HG02798 (cell line): ENCODE measurements around the gene ATXN7.
A peak's percentile ranks its signal among the peaks of the same experiment; 100 is the strongest.

Source experiments
- ATAC-seq: cut with Tn5 transposase; IDR thresholded peaks from one replicate; pipeline ENCODE4 v1.9.1; 2021; ENCODE audit warnings: mild to moderate bottlenecking; ENCODE audit not compliant: unreplicated experiment, poor library complexity

The ATXN7 gene

GRCh38 chr3:63863150-63864007 is at the start of gene ATXN7, which contains the start of gene THOC7:
Gene ATXN7 (plus strand): TSS chr3:63863867. CDS start chr3:63912599, 48,732 bp downstream.
Gene THOC7 (minus strand): TSS chr3:63863805. CDS start chr3:63863790, 15 bp downstream.
- ATAC-seq = peak; percentile 79

- no peak for ATAC-seq
Observed at GRCh38 chr3:63814237-63814636, 49.4 kb upstream of the ATXN7 start.

- ATAC-seq = no peak
Observed at GRCh38 chr3:63817225-63817624, 46.4 kb upstream of the ATXN7 start.

- peak; percentile 79 for ATAC-seq
Observed at GRCh38 chr3:63818282-63819150, 45.2 kb upstream of the ATXN7 start.

- no peak for ATAC-seq
Observed at GRCh38 chr3:63819151-63819398, 44.6 kb upstream of the ATXN7 start, which contains the start of gene C3orf49. Gene C3orf49 (plus strand): TSS chr3:63819299. CDS start chr3:63819472, 173 bp downstream.

- no peak for ATAC-seq
Observed at GRCh38 chr3:63824309-63824708, 39.4 kb upstream of the ATXN7 start.

- no peak for ATAC-seq
Observed at GRCh38 chr3:63830526-63830925, 33.1 kb upstream of the ATXN7 start.

- ATAC-seq = no peak
Observed at GRCh38 chr3:63832395-63832794, 31.3 kb upstream of the ATXN7 start.

GRCh38 chr3:63841704-63842103 is 22.0 kb upstream of the ATXN7 start:
- no peak for ATAC-seq

GRCh38 chr3:63842127-63842526 is 21.5 kb upstream of the ATXN7 start:
- ATAC-seq = no peak

GRCh38 chr3:63845215-63845614 is 18.5 kb upstream of the ATXN7 start:
- no peak for ATAC-seq

GRCh38 chr3:63847718-63848450 is 15.8 kb upstream of the ATXN7 start:
- ATAC-seq = no peak

GRCh38 chr3:63849175-63849574 is 14.5 kb upstream of the ATXN7 start:
- no peak for ATAC-seq

GRCh38 chr3:63851287-63851686 is 12.4 kb upstream of the ATXN7 start:
- no peak for ATAC-seq

GRCh38 chr3:63853106-63853505 is 10.6 kb upstream of the ATXN7 start:
- ATAC-seq = no peak

GRCh38 chr3:63855333-63855940 is 8.2 kb upstream of the ATXN7 start:
- peak; percentile 57 for ATAC-seq

GRCh38 chr3:63857311-63857710 is 6.4 kb upstream of the ATXN7 start:
- no peak for ATAC-seq

GRCh38 chr3:63860776-63861175 is 2.9 kb upstream of the ATXN7 start:
- no peak for ATAC-seq

GRCh38 chr3:63861306-63861705 is 2.4 kb upstream of the ATXN7 start:
- ATAC-seq = no peak

- no peak for ATAC-seq
Observed at GRCh38 chr3:63862804-63863149, 890 bp upstream of the ATXN7 start.
